ENCODE measurements around the gene TRIM73.
"Not testable (repeated sequence)": the region's sequence is repeated elsewhere in the genome, so short reads cannot be mapped to it uniquely, and the experiment has no call there.

DNA sequence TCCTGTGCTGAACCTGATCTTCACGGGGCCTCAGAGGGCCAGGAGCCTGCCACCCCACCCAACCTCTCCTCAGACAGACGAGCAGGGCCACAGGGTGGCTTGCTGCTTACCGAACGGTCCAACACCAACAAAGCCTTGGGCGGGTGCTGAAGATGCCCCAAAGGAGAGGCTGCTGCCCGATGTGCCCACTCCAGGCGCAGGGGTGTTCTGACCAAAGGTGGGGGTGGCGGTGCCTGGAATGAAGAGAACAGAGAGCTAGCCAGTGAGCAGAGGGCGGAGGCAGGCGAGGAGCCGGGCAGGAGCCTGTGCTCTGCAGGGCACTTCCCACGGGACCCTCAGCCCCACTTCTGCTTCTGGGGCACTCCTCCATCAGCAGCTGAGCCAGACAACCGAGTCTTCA lies 23.8 kb downstream of the TRIM73 start:
- not testable (repeated sequence) for TF ChIP-seq POLR2A (IDR thresholded peaks at IDR 0.05; ENCODE audit: extremely low read depth, insufficient read length)
- TF ChIP-seq, protein P1, sequence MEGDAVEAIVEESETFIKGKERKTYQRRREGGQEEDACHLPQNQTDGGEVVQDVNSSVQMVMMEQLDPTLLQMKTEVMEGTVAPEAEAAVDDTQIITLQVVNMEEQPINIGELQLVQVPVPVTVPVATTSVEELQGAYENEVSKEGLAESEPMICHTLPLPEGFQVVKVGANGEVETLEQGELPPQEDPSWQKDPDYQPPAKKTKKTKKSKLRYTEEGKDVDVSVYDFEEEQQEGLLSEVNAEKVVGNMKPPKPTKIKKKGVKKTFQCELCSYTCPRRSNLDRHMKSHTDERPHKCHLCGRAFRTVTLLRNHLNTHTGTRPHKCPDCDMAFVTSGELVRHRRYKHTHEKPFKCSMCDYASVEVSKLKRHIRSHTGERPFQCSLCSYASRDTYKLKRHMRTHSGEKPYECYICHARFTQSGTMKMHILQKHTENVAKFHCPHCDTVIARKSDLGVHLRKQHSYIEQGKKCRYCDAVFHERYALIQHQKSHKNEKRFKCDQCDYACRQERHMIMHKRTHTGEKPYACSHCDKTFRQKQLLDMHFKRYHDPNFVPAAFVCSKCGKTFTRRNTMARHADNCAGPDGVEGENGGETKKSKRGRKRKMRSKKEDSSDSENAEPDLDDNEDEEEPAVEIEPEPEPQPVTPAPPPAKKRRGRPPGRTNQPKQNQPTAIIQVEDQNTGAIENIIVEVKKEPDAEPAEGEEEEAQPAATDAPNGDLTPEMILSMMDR (IDR thresholded peaks at IDR 0.05; ENCODE audit: low read depth, low read length), result not testable (repeated sequence)

Data from NB4 (cell line).